ENCODE results near the gene DDX52.

GRCh38 chr17:37608351-37609169 lies 34.7 kb downstream of the DDX52 start:
- TF ChIP-seq CTCF (IDR thresholded peaks at IDR 0.05; ENCODE audit: low read length), result no peak
- no peak for TF ChIP-seq EZH2 (IDR thresholded peaks at IDR 0.05; ENCODE audit: borderline replicate concordance, low read length)

All from OCI-LY1 (cell line).